ENCODE results near the gene MAGI2. TPM values are rescaled to one million over a fixed set of nuclear protein-coding genes. Genes with fewer than 3 reads are reported as not detected.

Gene MAGI2
- total RNA-seq, 1 experiment from 2014 or later = 0.22 TPM

DNA sequence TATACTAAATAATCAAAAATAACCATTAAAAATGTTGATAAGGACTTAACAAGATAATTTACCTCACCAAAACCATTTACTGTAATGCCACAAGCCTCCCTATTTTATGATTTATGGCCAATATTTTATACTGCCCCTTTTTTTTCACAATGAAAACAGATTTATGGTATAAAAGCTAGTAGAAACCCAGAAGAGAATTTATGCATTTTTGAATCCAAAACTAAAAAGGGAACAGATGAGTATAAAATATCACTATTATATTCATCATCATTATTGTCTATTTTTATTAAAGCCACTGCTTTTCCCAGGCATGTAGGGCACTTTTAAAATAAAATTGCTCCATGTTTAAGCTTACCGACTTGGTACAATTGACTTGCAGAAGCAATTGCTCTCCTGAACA is 1229.9 kb downstream of the MAGI2 start:
- Histone ChIP-seq H3K9me3 (ENCODE audit: control insufficient read depth in 1 of 2, insufficient read depth in 1 of 2, low read depth in 1 of 2, low read length in 2 of 2) (no peaks in the 10 kb centered on the region), H2AFZ (ENCODE audit: low read depth, low read length, poor library complexity, severe bottlenecking) (no peak overlapping the region), H3K79me2 (ENCODE audit: insufficient read depth, low read length) (no peaks in the 10 kb centered on the region), H3K9ac (ENCODE audit: low read length) (no peak overlapping the region), H3K4me3 (replicated peaks in 1 of 2; ENCODE audit: low read depth in 1 of 2, low read length in 2 of 2) (no peak overlapping the region), H3K4me2 (ENCODE audit: low read length) (no peak overlapping the region), H3K27ac (ENCODE audit: low read depth, low read length) (no peak overlapping the region), H4K20me1 (ENCODE audit: insufficient read depth) (no peaks in the 10 kb centered on the region), H3K36me3 (ENCODE audit: control insufficient read depth in 1 of 2, insufficient read depth in 2 of 2, low read length in 2 of 2) (no peaks in the 10 kb centered on the region), H3K27me3 (ENCODE audit: insufficient read depth, low read length) (peaks cover 25% of the 10 kb centered on the region), H3K9me2 (ENCODE audit: insufficient read depth) (no peaks in the 10 kb centered on the region), H3K4me1 (ENCODE audit: control insufficient read depth in 1 of 2, insufficient read depth in 2 of 2, low read length in 2 of 2) (no peaks in the 10 kb centered on the region)
- ChIA-PET RAD21 (ENCODE audit: low non-redundant PET in 1 of 2, low total read pairs in 2 of 2, uncharacterized antibody in 2 of 2, unreplicated experiment in 2 of 2) (no interaction called here), CTCF (no interaction called here), POLR2A (no interaction called here)
- no peak for TF ChIP-seq SP1 (IDR thresholded peaks at IDR 0.05; ENCODE audit: low read depth)
- TF ChIP-seq RAD21 (IDR thresholded peaks at IDR 0.05; ENCODE audit: low read depth) = no peak
- no peak for TF ChIP-seq TCF7L2 (IDR thresholded peaks at IDR 0.05; ENCODE audit: borderline replicate concordance, extremely low read depth, insufficient read depth, insufficient read length)
- TF ChIP-seq SIN3A (IDR thresholded peaks at IDR 0.05; ENCODE audit: low read depth) = no peak
- TF ChIP-seq ZFX (IDR thresholded peaks at IDR 0.05) = no peak
- no peak for DNase-seq (ENCODE audit: low read depth, low spot score)
- no TSS peak for BruUV-seq (replicated peaks)
- no peak for ATAC-seq
- intact Hi-C loops (cut with micrococcal nuclease) = no loop called here

DNA sequence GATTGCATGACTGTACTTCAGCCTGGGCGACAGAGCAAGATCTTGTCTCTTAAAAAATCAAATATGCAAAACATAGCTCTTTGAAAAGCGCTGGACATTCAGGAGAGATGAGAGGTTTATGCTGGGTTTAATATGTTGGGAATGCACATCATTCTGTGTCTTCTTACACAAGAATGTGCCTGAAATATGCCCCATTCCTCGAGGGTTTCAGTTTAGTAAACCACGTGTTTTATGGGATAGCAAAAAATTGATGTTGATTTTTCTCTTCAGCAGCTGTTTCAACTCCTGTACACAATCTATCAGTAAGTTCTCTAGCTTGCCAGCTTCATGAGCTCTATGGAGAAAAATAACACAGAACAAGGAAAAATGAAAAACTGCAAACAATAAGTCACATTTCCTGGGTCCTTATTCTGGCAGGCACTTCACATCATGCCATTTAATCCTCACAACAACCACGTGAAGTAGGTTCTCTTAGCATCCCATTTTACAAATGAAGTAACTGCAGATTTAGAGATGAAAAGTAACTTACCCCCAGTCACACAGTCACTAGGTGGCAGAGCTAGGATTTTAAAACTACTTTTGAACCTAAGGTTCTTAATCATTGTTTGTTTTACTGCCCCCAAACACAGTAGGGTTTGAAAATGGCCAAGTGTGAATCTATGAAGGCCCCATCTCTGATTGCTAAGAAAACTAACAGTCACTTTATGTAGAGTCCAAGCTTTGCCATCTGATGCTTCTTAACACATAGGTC is 1231.3 kb downstream of the MAGI2 start:
- BruUV-seq (replicated peaks) = no TSS peak
- Histone ChIP-seq H3K4me1 (ENCODE audit: control insufficient read depth in 1 of 2, insufficient read depth in 2 of 2, low read length in 2 of 2) (no peaks in the 10 kb centered on the region), H3K9ac (ENCODE audit: low read length) (no peak overlapping the region), H3K27me3 (ENCODE audit: insufficient read depth, low read length) (peaks cover 25% of the 10 kb centered on the region), H3K9me2 (ENCODE audit: insufficient read depth) (no peaks in the 10 kb centered on the region), H2AFZ (ENCODE audit: low read depth, low read length, poor library complexity, severe bottlenecking) (no peak overlapping the region), H3K4me2 (ENCODE audit: low read length) (no peak overlapping the region), H4K20me1 (ENCODE audit: insufficient read depth) (no peaks in the 10 kb centered on the region), H3K4me3 (replicated peaks in 1 of 2; ENCODE audit: low read depth in 1 of 2, low read length in 2 of 2) (no peak overlapping the region), H3K9me3 (ENCODE audit: control insufficient read depth in 1 of 2, insufficient read depth in 1 of 2, low read depth in 1 of 2, low read length in 2 of 2) (no peaks in the 10 kb centered on the region), H3K36me3 (ENCODE audit: control insufficient read depth in 1 of 2, insufficient read depth in 2 of 2, low read length in 2 of 2) (no peaks in the 10 kb centered on the region), H3K27ac (ENCODE audit: low read depth, low read length) (no peak overlapping the region), H3K79me2 (ENCODE audit: insufficient read depth, low read length) (no peaks in the 10 kb centered on the region)
- intact Hi-C loops (cut with micrococcal nuclease) = no loop called here
- TF ChIP-seq RAD21 (IDR thresholded peaks at IDR 0.05; ENCODE audit: low read depth) = 0 out of 2 replicates have a peak, but pooled peaks have one; percentile 7
- TF ChIP-seq, protein P1, sequence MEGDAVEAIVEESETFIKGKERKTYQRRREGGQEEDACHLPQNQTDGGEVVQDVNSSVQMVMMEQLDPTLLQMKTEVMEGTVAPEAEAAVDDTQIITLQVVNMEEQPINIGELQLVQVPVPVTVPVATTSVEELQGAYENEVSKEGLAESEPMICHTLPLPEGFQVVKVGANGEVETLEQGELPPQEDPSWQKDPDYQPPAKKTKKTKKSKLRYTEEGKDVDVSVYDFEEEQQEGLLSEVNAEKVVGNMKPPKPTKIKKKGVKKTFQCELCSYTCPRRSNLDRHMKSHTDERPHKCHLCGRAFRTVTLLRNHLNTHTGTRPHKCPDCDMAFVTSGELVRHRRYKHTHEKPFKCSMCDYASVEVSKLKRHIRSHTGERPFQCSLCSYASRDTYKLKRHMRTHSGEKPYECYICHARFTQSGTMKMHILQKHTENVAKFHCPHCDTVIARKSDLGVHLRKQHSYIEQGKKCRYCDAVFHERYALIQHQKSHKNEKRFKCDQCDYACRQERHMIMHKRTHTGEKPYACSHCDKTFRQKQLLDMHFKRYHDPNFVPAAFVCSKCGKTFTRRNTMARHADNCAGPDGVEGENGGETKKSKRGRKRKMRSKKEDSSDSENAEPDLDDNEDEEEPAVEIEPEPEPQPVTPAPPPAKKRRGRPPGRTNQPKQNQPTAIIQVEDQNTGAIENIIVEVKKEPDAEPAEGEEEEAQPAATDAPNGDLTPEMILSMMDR (IDR thresholded peaks at IDR 0.05 in 2 of 3, conservative IDR thresholded peaks at IDR 0.05 in 1 of 3; ENCODE audit: borderline replicate concordance in 1 of 3, insufficient read depth in 1 of 3, low read depth in 2 of 3, low read length in 2 of 3) = 0 out of 6 replicates have a peak, but pooled peaks of 1 of the 3 experiments have one; percentile 6
- TF ChIP-seq, protein P2, sequence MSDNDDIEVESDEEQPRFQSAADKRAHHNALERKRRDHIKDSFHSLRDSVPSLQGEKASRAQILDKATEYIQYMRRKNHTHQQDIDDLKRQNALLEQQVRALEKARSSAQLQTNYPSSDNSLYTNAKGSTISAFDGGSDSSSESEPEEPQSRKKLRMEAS (IDR thresholded peaks at IDR 0.05) = no peak
- ChIA-PET RAD21 (ENCODE audit: low non-redundant PET in 1 of 2, low total read pairs in 2 of 2, uncharacterized antibody in 2 of 2, unreplicated experiment in 2 of 2) (no interaction called here), CTCF (interaction anchor here (2.0 kb wide), 1 partner anchor 88 kb away, joined by 6 read pairs; no protein-coding TSS in a partner anchor), POLR2A (interaction anchor here (0.6 to 1.2 kb wide), 2 partner anchors 15 to 16 kb away, joined by 3 read pairs; no protein-coding TSS in a partner anchor)
- DNase-seq (ENCODE audit: low read depth, low spot score) (no peak), ATAC-seq (no peak)
